K562 (cell line): ENCODE results near the gene MRPL40. TPM values are rescaled to one million over a fixed set of nuclear protein-coding genes. Genes with fewer than 3 reads are reported as not detected.

Source experiments
- ATAC-seq: fragments of 200-7000 bp; cut with Tn5 transposase; 3 replicates; pipeline ENCODE4 v1.9.1; 2020; ENCODE audit warnings: moderate library complexity
- BruUV-seq: library from RNA; stranded (reverse); fragments of 400-500 nt; replicated peaks from 2 replicates; lab custom pipeline; 2021; lab: Mats Ljungman, UMichigan
- CTCF ChIA-PET: fragments of 300-600 bp; formaldehyde crosslinking; extraction: SDS; loops from one replicate; lab custom pipeline; 2021; ENCODE audit warnings: low intra/inter-chr PET ratio; lab: Yijun Ruan, JAX
- POLR2A ChIA-PET: fragments of 300-600, 350-650 bp; sonication (Branson Sonifier 250); formaldehyde crosslinking; extraction: SDS; loops from one replicate; lab custom pipeline; 2021; ENCODE audit warnings: antibody characterized with exemption, inconsistent platforms; lab: Yijun Ruan, JAX
- DNase-seq, 4 experiments: peaks; one replicate each; pipeline versions ENCODE4 v3.0.0 to v3.0.0-alpha.2; 2011 to 2018; ENCODE audit warnings: low spot score in 3 of 4, mixed read lengths in 3 of 4; ENCODE audit errors: extremely low read depth in 1 of 4
- FAIRE-seq: peaks from 2 replicates; lab custom pipeline; 2011; peaks lifted over from hg19 to GRCh38; lab: Jason Lieb, UNC
- H2AFZ ChIP-seq: 2 replicates; pipeline ENCODE4 v1.6.0; 2011; ENCODE audit warnings: low read depth, low read length, control low read depth, inconsistent platforms
- H3K27ac ChIP-seq: fragments of 200-600 bp; 3 replicates; pipeline ENCODE4 v1.8.0; 2011; ENCODE audit warnings: low read depth, mild to moderate bottlenecking, control low read depth, inconsistent platforms, low read length, moderate library complexity, mixed read lengths; ENCODE audit errors: extremely low read depth
- H3K27me3 ChIP-seq, 2 experiments: fragments of 300-600 bp in 1 of 2; 2 replicates in 1 of 2; 3 replicates in 1 of 2; pipeline versions ENCODE4 v1.6.0 to v1.8.0; 2011; ENCODE audit warnings: inconsistent platforms in 2 of 2, low read length in 2 of 2, mild to moderate bottlenecking in 1 of 2, mixed read lengths in 1 of 2, moderate library complexity in 1 of 2; ENCODE audit not compliant: control insufficient read depth in 2 of 2, insufficient read depth in 2 of 2
- H3K36me3 ChIP-seq: fragments of 300-600 bp; 3 replicates; pipeline ENCODE4 v1.8.0; 2011; ENCODE audit warnings: mild to moderate bottlenecking, low read length, inconsistent platforms; ENCODE audit not compliant: control insufficient read depth, insufficient read depth
- H3K4me1 ChIP-seq, 2 experiments: fragments of 200-600 bp in 1 of 2; replicated peaks in 1 of 2; 2 replicates in 1 of 2; 3 replicates in 1 of 2; pipeline versions ENCODE4 v1.5.1 to v1.8.0; 2011; ENCODE audit warnings: inconsistent platforms in 2 of 2, low read length in 2 of 2, mild to moderate bottlenecking in 1 of 2, mixed read lengths in 1 of 2, moderate library complexity in 1 of 2; ENCODE audit not compliant: control insufficient read depth in 2 of 2, insufficient read depth in 2 of 2
- H3K4me2 ChIP-seq: 2 replicates; pipeline ENCODE4 v1.6.1; 2011; ENCODE audit warnings: low read length, control low read depth, inconsistent platforms, mixed read lengths; ENCODE audit not compliant: insufficient read depth
- H3K4me3 ChIP-seq: fragments of 200-600 bp; sonication (generic), shearing (Covaris generic); 2 replicates; pipeline ENCODE4 v1.5.1; 2016; ENCODE audit warnings: control low read depth, inconsistent platforms
- H3K79me2 ChIP-seq: fragments of 200-600 bp; 3 replicates; pipeline ENCODE4 v1.8.0; 2011; ENCODE audit warnings: low read length, inconsistent platforms; ENCODE audit not compliant: control insufficient read depth, insufficient read depth
- H3K9ac ChIP-seq, 2 experiments: 2 replicates each; pipeline versions ENCODE4 v1.6.0 to v1.6.1; 2011; ENCODE audit warnings: low read depth in 2 of 2, low read length in 2 of 2, control low read depth in 1 of 2, inconsistent platforms in 1 of 2, mild to moderate bottlenecking in 1 of 2, mixed read lengths in 1 of 2; ENCODE audit not compliant: insufficient read depth in 1 of 2
- H3K9me1 ChIP-seq: one replicate; pipeline ENCODE4 v1.6.0; 2011; ENCODE audit warnings: inconsistent platforms, mild to moderate bottlenecking, low read length, moderate library complexity; ENCODE audit not compliant: control insufficient read depth, insufficient read depth
- H3K9me3 ChIP-seq: replicated peaks from 2 replicates; pipeline ENCODE4 v1.5.1; 2011; ENCODE audit warnings: low read depth, low read length, inconsistent platforms; ENCODE audit not compliant: control insufficient read depth, insufficient read depth
- H4K20me1 ChIP-seq: replicated peaks from 2 replicates; pipeline ENCODE4 v1.6.1; 2011; ENCODE audit warnings: low read length, inconsistent platforms, mixed read lengths; ENCODE audit not compliant: control insufficient read depth, insufficient read depth
- ESRRA ChIP-seq: fragments of 450-650 bp; IDR thresholded peaks from 2 replicates; pipeline ENCODE4 v1.6.1; 2014; ENCODE audit warnings: low read depth, mild to moderate bottlenecking, moderate library complexity, borderline replicate concordance
- HDAC3 ChIP-seq: fragments of 450-650 bp; IDR thresholded peaks from 2 replicates; pipeline ENCODE4 v1.6.1; 2018; ENCODE audit warnings: borderline replicate concordance, mild to moderate bottlenecking, moderate library complexity; ENCODE audit not compliant: partially characterized antibody
- HDAC6 ChIP-seq: IDR thresholded peaks from 2 replicates; pipeline ENCODE4 v1.6.1; 2012; ENCODE audit warnings: low read depth, mild to moderate bottlenecking, control low read depth, inconsistent platforms, low read length, moderate library complexity
- HDAC8 ChIP-seq: fragments of 450-650 bp; IDR thresholded peaks from 2 replicates; pipeline ENCODE4 v1.6.1; 2016; ENCODE audit warnings: mild to moderate bottlenecking, missing genetic modification characterization, moderate library complexity, missing compliant biosample characterization
- HNRNPLL ChIP-seq: fragments of 200-400 bp; formaldehyde crosslinking; IDR thresholded peaks from 2 replicates; pipeline ENCODE4 v1.6.1; 2017; ENCODE audit warnings: low read length, low read depth, mild to moderate bottlenecking; ENCODE audit not compliant: poor library complexity, severe bottlenecking
- MCM2 ChIP-seq: fragments of 450-650 bp; IDR thresholded peaks from 2 replicates; pipeline ENCODE4 v1.6.1; 2017; ENCODE audit warnings: low read depth, mild to moderate bottlenecking
- NFIC ChIP-seq: fragments of 450-650 bp; IDR thresholded peaks from 2 replicates; pipeline ENCODE4 v1.6.1; 2017; ENCODE audit warnings: mild to moderate bottlenecking, inconsistent platforms
- NR2F6 ChIP-seq: fragments of 450-650 bp; formaldehyde crosslinking; IDR thresholded peaks from 2 replicates; pipeline ENCODE4 v1.4.0; 2020; ENCODE audit warnings: mild to moderate bottlenecking
- NR4A1 ChIP-seq, 2 experiments: fragments of 250-450 bp in 1 of 2; fragments of 450-650 bp in 1 of 2; sonication (Bioruptor Pico) in 1 of 2; IDR thresholded peaks; 2 replicates each; pipeline versions ENCODE4 v1.4.0 to v1.6.1; 2016 to 2020; ENCODE audit warnings: mild to moderate bottlenecking in 2 of 2, missing compliant biosample characterization in 1 of 2, missing genetic modification characterization in 1 of 2, moderate library complexity in 1 of 2
- OTX1 ChIP-seq: fragments of 450-650 bp; formaldehyde crosslinking; IDR thresholded peaks from 2 replicates; pipeline ENCODE4 v1.4.0; 2022; ENCODE audit warnings: mild to moderate bottlenecking
- POLR2AphosphoS2 ChIP-seq: IDR thresholded peaks from 2 replicates; pipeline ENCODE4 v1.6.1; 2012; ENCODE audit warnings: low read length, improper control_type of control experiment
- PRMT5 ChIP-seq: sonication (generic); formaldehyde crosslinking; IDR thresholded peaks from 2 replicates; pipeline ENCODE4 v1.5.0; 2020; ENCODE audit warnings: missing genetic modification reagents
- PRPF4 ChIP-seq: fragments of 200-400 bp; formaldehyde crosslinking; IDR thresholded peaks from one replicate; pipeline ENCODE4 v1.6.1; 2017; ENCODE audit warnings: low read length, low read depth, mild to moderate bottlenecking; ENCODE audit not compliant: insufficient read depth, poor library complexity, severe bottlenecking
- PURB ChIP-seq: sonication (generic); formaldehyde crosslinking; IDR thresholded peaks from 2 replicates; pipeline ENCODE4 v1.9.0; 2021; ENCODE audit warnings: low read depth, mild to moderate bottlenecking, missing genetic modification reagents
- RBM17 ChIP-seq: fragments of 200-400 bp; formaldehyde crosslinking; IDR thresholded peaks from 2 replicates; pipeline ENCODE4 v1.6.1; 2017; ENCODE audit warnings: low read depth, mild to moderate bottlenecking, low read length, borderline replicate concordance
- SMAD1 ChIP-seq: fragments of 150-350 bp; IDR thresholded peaks from 2 replicates; pipeline ENCODE4 v1.6.1; 2014; ENCODE audit warnings: low read length, low read depth; ENCODE audit not compliant: partially characterized antibody
- SMARCA5 ChIP-seq: fragments of 450-650 bp; IDR thresholded peaks from 2 replicates; pipeline ENCODE4 v1.6.1; 2016
- SMC3 ChIP-seq: conservative IDR thresholded peaks from 2 replicates; pipeline ENCODE4 v1.6.1; 2011; ENCODE audit warnings: low read depth, low read length, improper control_type of control experiment; ENCODE audit not compliant: insufficient read depth
- TAF15 ChIP-seq: fragments of 200-400 bp; formaldehyde crosslinking; IDR thresholded peaks from 2 replicates; pipeline ENCODE4 v1.6.1; 2017; ENCODE audit warnings: mild to moderate bottlenecking, low read depth, low read length, moderate library complexity
- TFAM ChIP-seq: fragments of 250-450 bp; sonication (Bioruptor Pico); conservative IDR thresholded peaks from 2 replicates; pipeline ENCODE4 v1.5.0; 2021; ENCODE audit warnings: mild to moderate bottlenecking, moderate library complexity
- ZBTB8A ChIP-seq: fragments of 450-650 bp; IDR thresholded peaks from 2 replicates; pipeline ENCODE4 v1.6.1; 2018; ENCODE audit warnings: mild to moderate bottlenecking, moderate library complexity; ENCODE audit not compliant: partially characterized antibody
- ZKSCAN3 ChIP-seq: fragments of 250-450 bp; sonication (Bioruptor Pico); IDR thresholded peaks from 2 replicates; pipeline ENCODE4 v1.4.0; 2020
- ZNF121 ChIP-seq: sonication (generic); formaldehyde crosslinking; conservative IDR thresholded peaks from 2 replicates; pipeline ENCODE4 v1.8.0; 2022; ENCODE audit warnings: missing genetic modification reagents
- ZNF174 ChIP-seq: fragments of 250-450 bp; sonication (Bioruptor Pico); IDR thresholded peaks from 2 replicates; pipeline ENCODE4 v1.4.0; 2020; ENCODE audit warnings: mild to moderate bottlenecking
- ZNF324 ChIP-seq: fragments of 250-450 bp; sonication (Bioruptor Pico); IDR thresholded peaks from 2 replicates; pipeline ENCODE4 v1.4.0; 2020; ENCODE audit warnings: mild to moderate bottlenecking
- ZNF347 ChIP-seq: fragments of 450-650 bp; formaldehyde crosslinking; IDR thresholded peaks from 2 replicates; pipeline ENCODE4 v1.4.0; 2020; ENCODE audit warnings: low read depth, mild to moderate bottlenecking, moderate library complexity
- WGBS: fragments of 100-300 bp; shearing (Covaris generic); methylation state at CpG from one replicate; pipeline ENCODE4 v1.1.6; 2016; ENCODE audit warnings: low coverage, mixed read lengths; ENCODE audit not compliant: insufficient coverage; ENCODE audit errors: missing lambda C conversion rate; 5-methylcytosine and 5-hydroxymethylcytosine counted together
- in situ Hi-C: fragments of 300-500 bp; cut with MboI; formaldehyde crosslinking; loops from 4 replicates; pipeline ENCODE4 v1.15.0; 2018; ENCODE audit warnings: inconsistent platforms, mixed read lengths
- intact Hi-C: fragments of 100-400 bp; cut with micrococcal nuclease; formaldehyde crosslinking; loops from 2 replicates; pipeline ENCODE4 v1.14.2; 2022
- polyA plus RNA-seq, 8 experiments: library from polyadenylated mRNA; depleted of rRNA in 4 of 8; stranded (reverse) in 5 of 8; unstranded in 3 of 8; fragments of >200 nt; fragmentation: Nextera tagmentation in 2 of 8; fragmentation: Illumina TruSeq in 1 of 8; extraction: Ambion mirVana in 2 of 8; extraction: Trizol in 1 of 8; gene quantifications; 2 replicates each; pipeline versions ENCODE4 v1.2.1 to v1.2.3, GENCODE V29; 2011 to 2014; ENCODE audit warnings: inconsistent platforms in 1 of 8, missing spikeins in 1 of 8
- total RNA-seq, 7 experiments: library from RNA; depleted of rRNA in 6 of 7; stranded (reverse); fragments of >200 nt in 6 of 7; fragmentation: Illumina TruSeq in 2 of 7; extraction: Trizol in 2 of 7; gene quantifications; 2 replicates each; pipeline versions ENCODE4 v1.2.1 to v1.2.3, GENCODE V29; 2011 to 2021; ENCODE audit warnings: low replicate concordance in 1 of 7

MRPL40 gene
- total and polyA plus RNA-seq, 9 of the 15 experiments (the other 6 are each of a cell fraction or from before 2014, with no cell fraction given), result 132 to 652 (median 208) TPM

DNA sequence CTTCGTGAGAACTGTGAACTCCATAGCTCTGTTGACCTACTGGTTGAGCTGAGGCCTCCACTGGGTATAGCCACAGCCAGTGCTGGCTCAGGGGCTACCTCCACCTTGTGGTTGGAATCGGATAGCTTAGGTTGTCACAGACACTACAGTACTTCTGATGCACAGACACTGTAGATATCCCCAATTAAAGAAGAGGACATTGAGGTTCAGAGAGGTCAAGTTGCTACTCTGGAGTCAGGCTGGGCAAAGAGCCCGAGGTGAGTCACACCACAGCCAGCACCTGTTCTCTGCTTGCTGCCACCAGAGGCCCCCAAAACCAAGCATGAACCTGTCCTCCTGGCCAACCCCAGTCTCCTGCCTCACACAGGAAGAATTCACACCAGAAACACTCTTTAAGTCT lies 41.2 kb downstream of the MRPL40 start:
- H3K36me3 ChIP-seq, result peaks cover 85% of the 10 kb centered on the region
- BruUV-seq, result no TSS peak
- H3K9me1 ChIP-seq, result peaks cover 5% of the 10 kb centered on the region
- H2AFZ ChIP-seq, result no peak overlapping the region
- peaks cover 58% of the 10 kb centered on the region for H3K79me2 ChIP-seq
- FAIRE-seq (no peak), ATAC-seq (peak; percentile 47), DNase-seq (peak in 1 of 4 experiments; percentile 38)
- CTCF ChIA-PET, result interaction anchor here (0.8 to 1.9 kb wide), 2 partner anchors 159 to 174 kb away, joined by 3 to 4 read pairs; no protein-coding TSS in a partner anchor
- WGBS, result 90% methylated on average over 3 of the region's 3 CpGs
- H3K9me3 ChIP-seq, result no peaks in the 10 kb centered on the region
- H4K20me1 ChIP-seq, result peaks cover 60% of the 10 kb centered on the region
- POLR2A ChIA-PET, result interaction anchor here (0.6 to 3.5 kb wide), 14 partner anchors 10 to 636 kb away, joined by 3 to 45 read pairs (median 4); no protein-coding TSS in a partner anchor
- in situ Hi-C loops, result no loop called here
- H3K4me2 ChIP-seq, result no peak overlapping the region
- H3K4me1 ChIP-seq, result peaks cover 0 to 8% of the 10 kb centered on the region in 2 experiments; a peak in 3 of 5 replicates
- no peak overlapping the region for H3K9ac ChIP-seq
- no peak overlapping the region for H3K4me3 ChIP-seq
- intact Hi-C loops, result no loop called here
- no peak overlapping the region for H3K27ac ChIP-seq
- H3K27me3 ChIP-seq, result no peaks in the 10 kb centered on the region
- TF ChIP-seq HNRNPLL, result peak; percentile 3
- TF ChIP-seq OTX1 (CRISPR knock-in tag), result no peak
- TF ChIP-seq ZKSCAN3 (CRISPR knock-in tag), result no peak
- TF ChIP-seq PRPF4, result no peak
- TF ChIP-seq HDAC6, result no peak
- TF ChIP-seq SMARCA5, result no peak
- TF ChIP-seq HDAC3, result no peak
- no peak for TF ChIP-seq HDAC8
- TF ChIP-seq SMC3, result peak; percentile 26; the same call in 1 of the 2 replicates
- TF ChIP-seq TAF15, result no peak
- no peak for TF ChIP-seq SMAD1
- no peak for TF ChIP-seq PRMT5 (CRISPR knock-in tag)
- no peak for TF ChIP-seq RBM17
- no peak for TF ChIP-seq POLR2AphosphoS2
- TF ChIP-seq NR4A1 (CRISPR knock-in tag; IDR thresholded peaks at IDR 0.05), result no peak
- TF ChIP-seq NR4A1 (tag; IDR thresholded peaks at IDR 0.05), result no peak
- TF ChIP-seq PURB (CRISPR knock-in tag), result no peak
- TF ChIP-seq ZNF324 (CRISPR knock-in tag), result no peak
- no peak for TF ChIP-seq TFAM (CRISPR knock-in tag)
- no peak for TF ChIP-seq ESRRA
- no peak for TF ChIP-seq NR2F6 (CRISPR knock-in tag)
- no peak for TF ChIP-seq NFIC
- no peak for TF ChIP-seq ZNF121 (CRISPR knock-in tag)
- no peak for TF ChIP-seq ZNF174 (CRISPR knock-in tag)
- no peak for TF ChIP-seq ZNF347
- TF ChIP-seq ZBTB8A, result no peak
- TF ChIP-seq MCM2, result no peak
